ENCODE measurements around the gene DNAH1.

The DNAH1 gene

DNA sequence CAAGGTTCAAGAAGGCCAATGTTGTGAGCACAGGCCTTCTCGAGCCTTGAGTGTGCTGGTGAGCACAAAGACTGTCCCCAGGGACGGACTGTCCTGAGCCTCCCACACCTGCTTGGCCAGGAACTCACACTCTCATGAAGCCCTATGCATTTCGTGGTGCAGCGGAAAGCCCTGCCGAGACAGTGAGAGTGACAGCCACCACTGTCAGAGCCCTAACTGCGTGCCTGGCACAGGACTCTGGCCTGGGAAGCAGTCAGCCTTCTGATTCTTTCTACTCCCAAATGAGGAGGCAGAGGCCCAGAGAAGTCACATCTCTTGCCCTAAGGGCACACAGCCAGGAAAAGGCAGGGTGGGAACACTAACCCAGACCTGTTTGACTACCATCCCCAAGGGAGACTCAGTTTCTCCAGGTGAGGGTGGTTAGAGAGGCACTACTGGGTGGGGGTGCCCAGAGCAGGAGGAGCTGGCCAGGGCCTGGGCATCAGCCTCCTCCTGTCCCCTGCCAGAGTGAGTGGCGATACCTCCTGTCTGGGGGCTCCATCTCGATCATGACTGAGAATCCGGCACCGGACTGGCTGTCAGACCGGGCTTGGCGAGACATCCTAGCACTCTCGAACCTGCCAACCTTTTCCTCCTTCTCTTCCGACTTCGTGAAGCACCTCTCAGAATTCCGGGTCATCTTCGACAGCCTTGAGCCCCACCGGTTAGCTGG, 78.0 kb downstream of the DNAH1 start:
- intact Hi-C loops (cut with DNase I) = no loop called here
- no peak for DNase-seq

DNA sequence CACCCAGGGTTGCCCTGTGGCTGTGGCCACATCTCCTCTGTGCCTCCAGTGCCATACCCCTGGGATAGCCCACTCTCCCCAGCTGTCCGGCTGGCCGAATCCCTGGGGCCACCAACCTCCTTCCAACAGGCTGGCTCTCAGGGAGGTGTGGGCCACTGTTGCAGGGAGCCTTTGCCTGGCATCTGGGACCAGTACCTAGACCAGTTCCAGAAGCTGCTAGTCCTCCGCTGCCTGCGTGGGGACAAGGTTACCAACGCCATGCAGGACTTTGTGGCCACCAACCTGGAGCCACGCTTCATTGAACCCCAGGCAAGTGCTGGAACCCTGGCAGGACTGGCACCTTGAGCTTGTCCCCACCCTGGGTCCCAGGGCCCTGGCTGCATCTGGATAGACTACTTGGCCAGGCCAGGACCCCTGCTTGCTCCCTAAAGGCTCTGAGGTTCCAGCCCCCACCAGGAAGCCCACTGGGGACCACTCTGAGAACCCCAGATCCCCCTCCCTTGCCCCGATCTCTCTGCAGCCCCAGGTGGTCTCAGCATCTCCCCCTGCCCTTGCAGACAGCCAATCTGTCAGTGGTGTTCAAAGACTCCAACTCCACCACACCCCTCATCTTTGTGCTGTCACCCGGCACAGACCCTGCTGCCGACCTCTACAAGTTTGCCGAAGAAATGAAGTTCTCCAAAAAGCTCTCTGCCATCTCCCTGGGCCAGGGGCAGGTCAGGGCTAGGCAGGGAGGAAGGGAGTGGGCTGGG, 78.8 kb downstream of the DNAH1 start:
- DNase-seq = no peak

DNA sequence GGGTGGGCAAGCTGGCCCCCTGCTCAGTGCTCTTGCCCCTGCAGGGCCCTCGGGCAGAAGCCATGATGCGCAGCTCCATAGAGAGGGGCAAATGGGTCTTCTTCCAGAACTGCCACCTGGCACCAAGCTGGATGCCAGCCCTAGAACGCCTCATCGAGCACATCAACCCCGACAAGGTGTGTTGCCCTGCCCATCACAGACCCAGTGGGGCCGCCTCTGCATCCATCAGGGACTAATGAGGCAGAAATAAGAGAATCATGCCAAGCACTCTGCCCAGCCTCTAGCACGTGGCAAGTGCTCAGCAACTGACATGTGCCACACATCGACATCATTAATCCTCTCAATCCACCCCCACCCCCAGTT, 79.4 kb downstream of the DNAH1 start:
- DNase-seq = no peak
- intact Hi-C loops (cut with DNase I) = no loop called here

More for the DNA sequence above, 78.8 kb downstream of the DNAH1 start:
- intact Hi-C loops (cut with DNase I) = no loop called here

DNA sequence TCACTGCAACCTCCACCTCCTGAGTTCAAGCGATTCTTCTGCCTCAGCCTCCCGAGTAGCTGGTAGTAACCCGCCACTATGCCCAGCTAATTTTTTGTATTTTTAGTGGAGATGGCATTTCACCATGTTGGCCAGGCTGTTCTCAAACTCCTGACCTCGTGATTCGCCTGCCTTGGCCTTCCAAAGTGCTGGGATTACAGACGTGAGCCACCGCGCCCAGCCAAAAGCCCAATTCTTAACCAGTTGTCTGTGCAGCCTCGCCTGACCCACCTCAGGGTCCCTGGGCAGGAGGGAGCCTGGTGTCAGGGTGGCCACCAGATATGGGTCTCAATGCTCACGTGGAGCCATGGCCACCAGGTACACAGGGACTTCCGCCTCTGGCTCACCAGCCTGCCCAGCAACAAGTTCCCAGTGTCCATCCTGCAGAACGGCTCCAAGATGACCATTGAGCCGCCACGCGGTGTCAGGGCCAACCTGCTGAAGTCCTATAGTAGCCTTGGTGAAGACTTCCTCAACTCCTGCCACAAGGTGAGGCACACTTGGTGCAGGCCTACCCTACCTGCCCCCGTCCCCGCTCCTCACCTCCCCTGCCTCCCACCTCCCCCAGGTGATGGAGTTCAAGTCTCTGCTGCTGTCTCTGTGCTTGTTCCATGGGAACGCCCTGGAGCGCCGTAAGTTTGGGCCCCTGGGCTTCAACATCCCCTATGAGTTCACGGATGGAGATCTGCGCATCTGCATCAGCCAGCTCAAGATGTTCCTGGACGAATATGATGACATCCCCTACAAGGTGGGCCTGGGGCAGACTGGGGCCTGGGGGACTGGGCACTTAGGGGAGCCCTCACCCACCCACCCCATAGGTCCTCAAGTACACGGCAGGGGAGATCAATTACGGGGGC, 80.1 kb downstream of the DNAH1 start:
- no peak for DNase-seq
- intact Hi-C loops (cut with DNase I) = no loop called here

DNA sequence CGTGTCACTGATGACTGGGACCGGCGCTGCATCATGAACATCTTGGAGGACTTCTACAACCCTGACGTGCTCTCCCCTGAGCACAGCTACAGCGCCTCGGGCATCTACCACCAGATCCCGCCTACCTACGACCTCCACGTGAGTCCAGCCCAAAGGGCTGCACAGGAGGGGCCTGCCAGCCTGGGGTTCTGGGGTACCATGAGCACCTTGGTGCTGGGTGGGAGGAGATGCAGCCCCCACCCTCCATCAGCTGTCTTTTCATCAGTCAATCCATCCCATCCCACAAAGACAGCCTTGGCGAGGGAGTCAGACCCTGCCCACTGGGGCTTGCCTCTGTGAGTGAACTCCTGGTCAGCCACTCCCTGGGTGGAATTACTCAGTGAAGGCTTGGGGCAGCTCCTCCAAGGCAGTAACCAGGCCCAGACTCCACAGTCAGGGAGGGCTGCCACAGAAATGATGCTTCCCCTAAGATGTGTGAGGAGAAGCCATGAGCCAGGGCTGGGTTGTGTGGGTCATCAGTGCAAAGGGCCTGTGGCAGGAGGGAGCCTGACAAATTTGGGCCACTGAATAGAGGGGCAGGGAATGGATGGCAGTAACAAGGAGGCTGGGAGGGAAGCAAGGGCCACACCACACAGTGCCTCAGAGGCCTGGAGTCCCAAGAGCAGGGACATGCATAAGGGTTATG, 80.9 kb downstream of the DNAH1 start:
- DNase-seq = no peak
- intact Hi-C loops (cut with DNase I) = no loop called here

DNA sequence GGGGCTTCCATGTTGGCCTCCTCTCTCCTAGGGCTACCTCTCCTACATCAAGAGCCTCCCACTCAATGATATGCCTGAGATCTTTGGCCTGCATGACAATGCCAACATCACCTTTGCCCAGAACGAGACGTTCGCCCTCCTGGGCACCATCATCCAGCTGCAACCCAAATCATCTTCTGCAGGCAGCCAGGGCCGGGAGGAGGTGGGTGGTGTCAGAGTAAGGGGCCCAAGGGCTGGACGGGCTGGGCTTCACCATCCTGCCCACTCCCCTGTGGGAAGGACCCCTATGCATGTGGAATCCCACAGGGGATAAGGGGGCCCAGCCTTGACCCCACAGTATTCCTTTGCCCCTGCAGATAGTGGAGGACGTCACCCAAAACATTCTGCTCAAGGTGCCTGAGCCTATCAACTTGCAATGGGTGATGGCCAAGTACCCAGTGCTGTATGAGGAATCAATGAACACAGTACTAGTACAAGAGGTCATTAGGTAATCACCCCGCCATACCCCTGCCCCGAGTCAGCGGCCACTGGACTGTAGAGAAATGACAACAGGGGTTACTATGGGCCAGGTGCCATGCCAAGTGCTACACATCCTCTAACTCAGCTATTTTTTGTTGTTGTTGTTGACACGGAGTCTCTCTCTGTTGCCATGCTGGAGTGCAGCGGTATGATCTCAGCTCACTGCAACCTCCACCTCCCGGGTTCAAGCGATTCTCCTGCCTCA, 81.7 kb downstream of the DNAH1 start:
- intact Hi-C loops (cut with DNase I) = no loop called here
- DNase-seq = no peak

DNA sequence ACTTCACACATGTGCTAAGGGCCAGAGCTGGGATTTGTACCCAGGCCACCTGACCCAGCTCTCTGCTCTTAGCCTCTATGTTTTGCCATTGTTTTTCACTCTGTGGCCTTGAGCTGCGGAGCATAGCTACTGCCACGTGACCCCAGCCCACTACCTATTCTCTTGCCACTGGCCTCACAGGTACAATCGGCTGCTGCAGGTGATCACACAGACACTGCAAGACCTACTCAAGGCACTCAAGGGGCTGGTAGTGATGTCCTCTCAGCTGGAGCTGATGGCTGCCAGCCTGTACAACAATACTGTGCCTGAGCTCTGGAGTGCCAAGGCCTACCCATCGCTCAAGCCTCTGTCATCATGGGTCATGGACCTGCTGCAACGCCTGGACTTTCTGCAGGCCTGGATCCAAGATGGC, 82.6 kb downstream of the DNAH1 start:
- no peak for DNase-seq
- intact Hi-C loops (cut with DNase I) = no loop called here

DNA sequence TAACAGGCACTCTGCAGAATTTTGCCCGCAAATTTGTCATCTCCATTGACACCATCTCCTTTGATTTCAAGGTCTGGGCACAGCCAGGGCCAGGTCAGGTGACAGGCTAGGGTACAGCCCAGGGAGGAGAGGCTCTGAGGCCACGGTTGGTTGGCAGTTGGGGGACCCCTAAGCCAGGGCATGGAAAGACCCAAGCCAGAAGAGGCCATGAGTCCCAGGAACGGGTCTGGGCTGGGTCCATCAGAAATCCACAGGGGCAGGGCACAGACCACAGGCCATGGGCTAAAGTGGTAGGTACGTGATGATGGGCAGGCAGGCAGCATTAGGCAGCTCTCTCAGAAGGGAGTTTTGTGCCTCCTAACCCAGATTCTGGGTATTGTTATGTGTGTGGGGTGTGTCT, 83.0 kb downstream of the DNAH1 start:
- intact Hi-C loops (cut with DNase I) = no loop called here

DNA sequence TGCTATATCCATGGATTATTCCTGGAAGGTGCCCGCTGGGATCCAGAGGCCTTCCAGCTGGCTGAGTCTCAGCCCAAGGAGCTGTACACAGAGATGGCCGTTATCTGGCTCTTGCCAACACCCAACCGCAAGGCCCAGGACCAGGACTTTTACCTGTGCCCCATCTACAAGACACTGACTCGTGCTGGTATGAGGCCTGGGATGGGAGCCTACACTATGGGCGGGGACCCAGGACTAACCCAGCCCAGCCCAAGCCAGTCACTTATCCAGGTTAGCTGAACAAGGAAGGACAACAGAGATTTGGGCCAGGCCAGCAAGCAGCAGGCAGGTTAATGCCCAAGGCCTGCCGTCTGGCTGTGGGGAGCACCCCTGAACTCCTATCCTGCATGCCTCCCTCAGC, 83.5 kb downstream of the DNAH1 start:
- intact Hi-C loops (cut with DNase I) = no loop called here
- no peak for DNase-seq

More for the DNA sequence above, 83.0 kb downstream of the DNAH1 start:
- DNase-seq = no peak

DNA sequence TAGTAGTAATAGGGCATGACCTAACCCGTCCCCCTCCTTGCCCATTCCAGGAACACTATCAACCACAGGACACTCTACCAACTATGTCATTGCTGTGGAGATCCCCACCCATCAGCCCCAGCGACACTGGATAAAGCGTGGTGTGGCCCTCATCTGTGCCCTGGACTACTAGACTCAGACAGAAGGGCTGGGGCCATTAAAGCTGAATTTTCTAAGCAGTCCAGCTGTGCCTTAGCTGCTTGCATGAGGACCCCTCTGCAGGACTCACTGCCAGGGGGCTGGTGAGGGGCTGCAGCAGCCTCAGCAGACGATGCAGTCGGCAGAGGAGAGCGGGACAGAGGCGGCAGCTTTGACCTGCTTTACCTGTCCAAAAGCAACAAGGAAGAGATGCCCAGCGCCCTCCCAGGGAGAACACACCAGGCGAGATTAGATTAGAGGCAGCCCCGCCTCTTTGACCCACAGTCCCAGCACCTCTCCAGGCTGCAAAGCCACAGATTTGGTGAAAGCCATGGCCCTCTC, 84.2 kb downstream of the DNAH1 start:
- intact Hi-C loops (cut with DNase I) = loop anchor here (10.0 kb wide), 1 partner anchor 106 kb away; no protein-coding TSS in a partner anchor
- DNase-seq = no peak

DNA sequence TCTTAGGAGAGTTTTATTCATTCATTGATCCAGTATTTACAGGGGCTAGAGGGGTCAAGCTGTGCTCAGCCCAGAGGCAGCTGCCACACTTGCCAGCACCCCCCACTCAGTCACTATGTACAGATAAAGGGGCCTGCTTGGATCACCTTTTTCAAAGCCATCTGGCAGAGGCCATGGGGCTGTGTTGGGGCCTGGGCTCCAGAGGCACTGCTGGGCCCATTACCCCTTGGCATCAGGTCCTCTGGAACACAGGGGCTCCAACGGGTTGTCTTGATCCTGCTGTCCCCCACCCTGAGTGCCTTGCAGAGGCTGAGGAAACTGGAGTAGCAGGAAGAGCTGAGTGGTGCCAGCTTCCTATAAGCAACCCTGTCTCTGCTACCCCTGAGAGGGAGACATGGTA, 84.9 kb downstream of the DNAH1 start:
- intact Hi-C loops (cut with DNase I) = loop anchor here (10.0 kb wide), 1 partner anchor 106 kb away; no protein-coding TSS in a partner anchor
- no peak for DNase-seq

DNA sequence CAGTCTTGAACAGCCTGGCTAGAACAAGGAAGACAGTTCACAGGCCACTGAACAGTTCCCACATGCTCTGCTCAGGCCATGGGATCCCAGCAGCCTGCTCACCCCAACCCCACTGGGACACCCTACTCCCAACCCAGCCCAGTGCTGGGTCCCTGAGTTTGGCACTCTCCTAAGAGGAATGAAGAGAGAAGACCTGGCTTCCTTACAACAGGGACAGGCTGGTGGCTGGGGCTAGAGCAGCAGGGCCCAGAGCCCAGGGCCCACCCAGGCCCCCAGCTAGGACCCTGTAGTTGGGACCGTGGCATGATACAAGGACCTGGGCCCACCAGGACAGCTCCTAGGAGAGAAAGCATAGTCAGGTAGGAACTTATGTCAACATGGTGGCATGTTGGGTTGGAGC, 85.4 kb downstream of the DNAH1 start:
- intact Hi-C loops (cut with DNase I) = loop anchor here (10.0 kb wide), 1 partner anchor 107 kb away; no protein-coding TSS in a partner anchor
- no peak for DNase-seq

DNA sequence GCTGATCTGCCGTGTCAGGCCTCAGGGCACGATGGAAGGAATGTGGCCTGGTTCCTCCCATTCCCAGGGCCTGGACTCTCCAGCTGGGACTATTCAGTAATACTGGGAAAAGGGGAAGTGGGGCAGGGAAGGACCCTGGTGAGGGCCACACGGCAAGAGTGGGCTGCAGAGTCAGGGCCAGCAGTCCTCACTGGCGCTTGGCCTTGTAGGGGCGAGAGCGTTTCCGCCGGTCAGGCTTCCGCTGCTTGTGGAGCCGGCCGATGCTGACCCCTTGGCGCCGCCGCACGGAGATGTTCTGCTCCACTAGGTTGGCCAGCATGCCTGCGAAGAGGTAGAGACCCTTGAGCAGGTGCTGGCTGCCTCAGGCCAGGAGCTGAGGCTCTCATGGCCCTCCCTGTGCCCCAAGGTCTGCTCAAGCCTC, 86.0 kb downstream of the DNAH1 start:
- DNase-seq = no peak
- intact Hi-C loops (cut with DNase I) = loop anchor here (10.0 kb wide), 1 partner anchor 107 kb away; no protein-coding TSS in a partner anchor

DNA sequence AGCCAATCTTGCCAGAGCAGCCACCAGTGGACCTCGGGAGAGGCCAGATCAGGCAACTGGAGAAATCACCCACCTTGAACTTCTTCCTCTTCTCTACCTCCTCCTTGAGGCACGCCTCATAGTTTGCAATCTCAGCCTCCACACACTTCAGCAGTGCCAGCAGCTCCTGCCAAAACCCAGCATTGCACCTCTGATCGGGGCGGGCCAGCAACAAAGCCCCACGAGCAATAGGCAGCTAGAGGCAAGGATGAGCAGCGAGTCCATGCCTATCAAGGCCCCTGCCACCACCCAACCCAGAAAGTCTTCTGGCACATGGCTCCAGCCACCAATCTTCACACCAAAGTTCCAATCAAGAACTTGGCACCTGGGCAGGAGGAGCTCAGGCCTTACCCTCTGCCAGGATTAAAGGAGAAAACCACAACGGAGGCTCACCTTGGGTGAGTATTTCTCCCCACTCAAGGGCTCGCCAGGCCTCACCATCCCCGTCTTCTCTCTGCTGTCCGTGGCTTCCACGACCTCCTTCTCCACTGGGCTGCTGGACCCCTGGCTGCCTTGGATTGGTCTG, 86.7 kb downstream of the DNAH1 start:
- peak in 15 of 42 donors; percentile 23 to 64 (median 47) for DNase-seq

DNA sequence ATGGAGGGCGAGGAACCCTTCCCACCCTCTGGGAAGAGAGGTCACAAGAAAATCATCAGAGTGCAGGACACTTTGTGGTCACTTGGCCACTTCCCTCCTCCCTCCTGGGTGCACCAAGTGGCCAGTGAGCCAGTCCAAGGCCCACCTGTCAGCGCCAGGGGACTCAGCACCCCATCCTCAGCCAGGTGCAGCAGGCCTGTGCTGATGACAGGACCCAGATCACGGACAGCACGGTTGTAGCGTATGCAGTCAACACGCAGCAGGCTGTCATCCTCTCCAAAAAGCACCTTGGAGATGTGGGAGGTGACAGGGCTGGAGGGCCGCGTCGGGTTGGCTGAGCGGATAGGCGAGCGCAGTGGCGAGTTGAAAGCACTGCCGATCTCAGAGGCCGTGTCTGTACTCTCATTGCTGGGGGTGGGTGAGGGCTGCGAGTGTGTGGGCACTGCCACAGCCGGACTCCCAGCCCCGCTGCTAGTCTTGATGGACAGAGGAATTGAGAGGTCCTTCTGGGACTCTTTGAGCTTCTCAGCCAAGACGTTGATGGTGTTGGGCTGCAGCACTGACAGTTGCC, 87.2 kb downstream of the DNAH1 start:
- peak in 1 of 42 donors; percentile 6 for DNase-seq

More for the DNA sequence above, 86.7 kb downstream of the DNAH1 start:
- intact Hi-C loops (cut with DNase I) = loop anchor here (10.0 kb wide), 1 partner anchor 108 kb away; no protein-coding TSS in a partner anchor

DNA sequence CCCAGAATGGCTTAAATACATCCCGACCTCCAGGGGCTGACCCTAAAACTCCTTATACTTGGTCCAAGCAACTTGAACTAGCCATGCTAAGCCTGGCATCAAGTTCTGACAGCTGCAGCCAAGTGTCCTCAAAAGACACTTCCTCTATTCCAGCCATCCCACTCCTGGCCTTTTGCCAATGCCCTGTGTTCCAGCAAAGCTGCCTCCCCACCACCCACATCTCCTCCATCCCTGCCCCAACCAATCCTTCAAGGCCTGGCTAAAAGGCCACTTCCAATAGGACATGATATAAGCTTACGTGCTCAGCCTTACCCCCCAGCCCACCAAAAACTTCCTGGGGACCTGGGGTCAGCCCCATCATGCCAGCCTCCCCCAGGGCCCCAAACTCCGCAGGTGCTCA, 87.8 kb downstream of the DNAH1 start:
- intact Hi-C loops (cut with DNase I) = loop anchor here (10.0 kb wide), 1 partner anchor 109 kb away; no protein-coding TSS in a partner anchor
- peak in 1 of 42 donors; percentile 16 for DNase-seq

More for the DNA sequence above, 87.2 kb downstream of the DNAH1 start:
- intact Hi-C loops (cut with DNase I) = loop anchor here (10.0 kb wide), 1 partner anchor 109 kb away; no protein-coding TSS in a partner anchor

DNA sequence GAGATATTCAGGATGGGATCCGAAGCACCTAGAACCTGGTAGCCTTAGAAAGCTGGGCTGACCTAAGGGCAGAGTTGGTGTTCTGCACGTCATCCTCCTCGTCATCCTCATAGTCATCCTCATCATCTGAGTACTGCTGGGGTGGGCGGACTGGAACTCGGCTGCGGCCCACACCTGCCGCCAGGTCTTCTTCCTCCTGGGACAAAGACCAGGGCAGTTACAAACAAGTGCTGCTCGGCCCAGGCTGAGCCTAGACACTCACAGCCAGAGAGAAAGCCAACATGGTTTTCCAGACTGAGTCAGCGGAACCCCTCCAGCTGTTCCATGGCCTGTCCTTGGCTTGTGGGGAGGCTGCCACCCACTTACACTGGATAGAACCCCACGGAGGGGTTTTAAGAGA, 88.3 kb downstream of the DNAH1 start:
- intact Hi-C loops (cut with DNase I) = loop anchor here (10.0 kb wide), 1 partner anchor 110 kb away; no protein-coding TSS in a partner anchor
- DNase-seq = peak in 1 of 42 donors; percentile 1
